Prostate gland (tissue), 2 donors: Measurements from ENCODE around the gene LRRC63. TPM values are rescaled to one million over a fixed set of nuclear protein-coding genes. Genes with fewer than 3 reads are reported as not detected.

Experiments
- DNase-seq: peaks from one replicate; pipeline ENCODE4 v3.0.0-alpha.2; 2019; ENCODE audit warnings: low spot score
- H3K27ac ChIP-seq, 2 donors: fragments of 200-600 bp; sonication (generic); 2 replicates each; pipeline ENCODE4 v1.5.1; 2017 to 2019
- H3K27me3 ChIP-seq: fragments of 200-600 bp; sonication (generic); replicated peaks from 2 replicates; pipeline ENCODE4 v1.5.1; 2019; ENCODE audit not compliant: insufficient read depth
- H3K36me3 ChIP-seq, 2 donors: fragments of 200-600 bp; sonication (generic); 1 replicate in 1 of 2; 2 replicates in 1 of 2; pipeline versions ENCODE4 v1.5.1 to v1.8.1; 2017 to 2019
- H3K4me1 ChIP-seq: fragments of 200-600 bp; sonication (generic); replicated peaks from 2 replicates; pipeline ENCODE4 v1.5.1; 2019
- H3K4me3 ChIP-seq, 2 donors: fragments of 200-600 bp; sonication (generic); 2 replicates each; pipeline ENCODE4 v1.5.1; 2017 to 2019
- H3K9me3 ChIP-seq: fragments of 200-600 bp; sonication (generic); 2 replicates; pipeline ENCODE4 v1.5.1; 2017
- POLR2A ChIP-seq: fragments of 450-650 bp; IDR thresholded peaks from one replicate; pipeline ENCODE4 v1.6.1; 2016; ENCODE audit warnings: antibody characterized with exemption, mild to moderate bottlenecking
- POLR2AphosphoS5 ChIP-seq: sonication (generic); formaldehyde crosslinking; IDR thresholded peaks from one replicate; pipeline ENCODE4 v1.6.1; 2017; ENCODE audit warnings: antibody characterized with exemption
- WGBS: methylation state at CpG from one replicate; pipeline ENCODE4 v1.1.5; 2018; 5-methylcytosine and 5-hydroxymethylcytosine counted together
- intact Hi-C: fragments of 100-400 bp; cut with DNase I; formaldehyde crosslinking; loops from one replicate; pipeline ENCODE4 v1.14.2; 2022
- total RNA-seq, 2 donors: library from RNA; depleted of rRNA; stranded (reverse); fragments of >200 nt; gene quantifications; one replicate each; pipeline ENCODE4 v1.1.0, GENCODE V29; 2016
- TF ChIP-seq, protein P1 (sequence below), 4 experiments: fragments of 200-600 bp in 2 of 4; fragments of 450-650 bp in 2 of 4; sonication (generic) in 2 of 4; IDR thresholded peaks; 1 replicate in 3 of 4; 2 replicates in 1 of 4; pipeline ENCODE4 v1.5.1; 2016 to 2019; ENCODE audit warnings: antibody characterized with exemption in 4 of 4, mild to moderate bottlenecking in 2 of 4, moderate library complexity in 2 of 4

The LRRC63 gene
- total RNA-seq, 2 donors from 2014 or later = 1.0 to 1.7 TPM

DNA sequence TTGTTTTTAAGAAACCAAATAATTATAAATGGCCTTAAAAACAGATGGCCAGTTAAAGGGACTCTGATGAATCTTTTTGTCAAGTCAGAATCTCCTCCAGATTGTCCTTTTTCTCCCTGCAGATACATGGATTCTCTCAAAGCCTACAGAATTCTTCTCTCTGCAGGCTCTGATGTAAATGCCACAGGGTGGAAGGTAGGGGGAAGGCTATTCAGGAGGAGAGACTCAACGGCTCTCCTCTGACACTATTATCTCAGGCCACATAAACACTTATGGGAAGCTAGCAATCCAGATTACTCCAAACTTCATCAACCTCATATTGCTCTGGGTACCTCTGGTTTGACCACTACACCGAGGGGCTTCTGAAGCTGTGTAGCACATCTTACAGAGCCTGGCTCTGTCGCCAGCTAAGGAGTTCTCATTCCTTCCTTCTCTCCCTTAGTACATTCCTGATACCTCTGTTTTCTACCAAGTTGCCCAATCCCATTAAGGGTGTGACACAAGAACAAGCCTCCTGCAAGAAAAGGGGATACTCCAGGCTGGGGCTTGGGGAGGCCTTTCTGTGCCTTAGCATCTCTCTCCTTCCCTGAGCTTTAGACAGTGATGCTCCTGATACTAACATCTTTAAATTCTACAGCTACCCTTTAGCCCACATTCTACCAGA, 44.6 kb upstream of the LRRC63 start:
- no peaks in the 10 kb centered on the region for H3K27me3 ChIP-seq
- peak overlapping the region in 1 of 2 donors; percentile 38 for H3K4me3 ChIP-seq
- H3K27ac ChIP-seq = peak overlapping the region; percentile 19 to 78
- TF ChIP-seq, protein P1, sequence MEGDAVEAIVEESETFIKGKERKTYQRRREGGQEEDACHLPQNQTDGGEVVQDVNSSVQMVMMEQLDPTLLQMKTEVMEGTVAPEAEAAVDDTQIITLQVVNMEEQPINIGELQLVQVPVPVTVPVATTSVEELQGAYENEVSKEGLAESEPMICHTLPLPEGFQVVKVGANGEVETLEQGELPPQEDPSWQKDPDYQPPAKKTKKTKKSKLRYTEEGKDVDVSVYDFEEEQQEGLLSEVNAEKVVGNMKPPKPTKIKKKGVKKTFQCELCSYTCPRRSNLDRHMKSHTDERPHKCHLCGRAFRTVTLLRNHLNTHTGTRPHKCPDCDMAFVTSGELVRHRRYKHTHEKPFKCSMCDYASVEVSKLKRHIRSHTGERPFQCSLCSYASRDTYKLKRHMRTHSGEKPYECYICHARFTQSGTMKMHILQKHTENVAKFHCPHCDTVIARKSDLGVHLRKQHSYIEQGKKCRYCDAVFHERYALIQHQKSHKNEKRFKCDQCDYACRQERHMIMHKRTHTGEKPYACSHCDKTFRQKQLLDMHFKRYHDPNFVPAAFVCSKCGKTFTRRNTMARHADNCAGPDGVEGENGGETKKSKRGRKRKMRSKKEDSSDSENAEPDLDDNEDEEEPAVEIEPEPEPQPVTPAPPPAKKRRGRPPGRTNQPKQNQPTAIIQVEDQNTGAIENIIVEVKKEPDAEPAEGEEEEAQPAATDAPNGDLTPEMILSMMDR (IDR thresholded peaks at IDR 0.05) = no peak
- TF ChIP-seq POLR2A (no peak), POLR2AphosphoS5 (no peak)
- H3K9me3 ChIP-seq = no peaks in the 10 kb centered on the region
- WGBS = 70% methylated on average over 3 of the region's 3 CpGs
- no peak for DNase-seq
- H3K36me3 ChIP-seq = no peaks in the 10 kb centered on the region
- intact Hi-C loops = no loop called here
- H3K4me1 ChIP-seq = peaks cover 4% of the 10 kb centered on the region

DNA sequence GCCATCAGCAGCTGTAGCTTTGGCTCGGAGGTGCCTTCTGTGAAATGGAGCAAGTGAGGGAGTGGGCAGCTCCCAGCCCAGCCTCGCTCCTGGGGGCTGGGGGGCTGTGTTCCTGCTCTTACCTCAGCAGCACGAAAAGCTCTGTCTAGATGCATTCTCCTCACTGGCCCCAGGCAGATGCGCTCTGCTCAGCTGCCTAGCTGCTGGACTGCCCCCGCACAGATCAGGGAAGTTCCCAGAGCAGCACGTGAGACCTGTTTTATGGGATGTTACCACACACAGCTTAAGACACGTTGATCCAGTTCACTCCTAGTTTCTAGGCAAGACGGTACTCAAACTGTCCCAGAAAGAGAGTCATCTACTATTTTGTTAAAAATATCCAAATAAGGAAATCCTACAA, 43.4 kb upstream of the LRRC63 start:
- H3K4me3 ChIP-seq = peak overlapping the region; percentile 15 to 38

DNA sequence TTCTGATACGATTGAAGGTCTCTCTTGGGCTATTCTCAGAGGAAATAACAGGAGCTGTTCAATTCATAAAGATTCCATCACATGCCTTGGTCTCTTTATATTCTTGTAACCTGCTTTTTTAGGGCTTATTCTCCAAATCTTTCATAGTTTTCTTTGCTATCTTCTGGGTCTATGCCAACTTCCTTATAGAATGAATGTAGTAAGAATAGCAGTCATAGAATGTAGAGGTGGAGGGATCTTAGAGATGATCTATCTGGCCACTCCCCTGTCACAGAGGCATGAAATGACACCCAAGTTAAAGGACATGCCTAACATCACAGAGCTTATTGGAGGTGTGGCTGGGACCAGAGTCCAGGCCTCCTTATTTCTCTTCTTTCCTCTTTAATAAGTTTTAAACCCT, 42.9 kb upstream of the LRRC63 start:
- Histone ChIP-seq H3K27me3 (no peaks in the 10 kb centered on the region), H3K36me3 (no peaks in the 10 kb centered on the region), H3K4me1 (peaks cover under 1% of the 10 kb centered on the region), H3K9me3 (no peaks in the 10 kb centered on the region), H3K27ac (peak overlapping the region; percentile 59 to 78), H3K4me3 (peak overlapping the region in 1 of 2 donors; percentile 38)
- DNase-seq = no peak
- TF ChIP-seq, protein P1 (IDR thresholded peaks at IDR 0.05) = no peak
- TF ChIP-seq POLR2AphosphoS5 (no peak), POLR2A (no peak)
- WGBS = 20% methylated on average over 1 of the region's 1 CpG
- intact Hi-C loops = no loop called here

More for the DNA sequence above, 43.4 kb upstream of the LRRC63 start:
- WGBS = 13% methylated on average over 8 of the region's 8 CpGs
- TF ChIP-seq, protein P1 (IDR thresholded peaks at IDR 0.05) = peak in 1 of 4 experiments; percentile 11
- TF ChIP-seq POLR2A (peak; percentile 12), POLR2AphosphoS5 (peak; percentile 89)
- peaks cover 4% of the 10 kb centered on the region for H3K4me1 ChIP-seq
- no peaks in the 10 kb centered on the region for H3K27me3 ChIP-seq
- intact Hi-C loops = no loop called here
- peak; percentile 84 for DNase-seq
- no peaks in the 10 kb centered on the region for H3K9me3 ChIP-seq
- no peaks in the 10 kb centered on the region for H3K36me3 ChIP-seq
- peak overlapping the region; percentile 59 to 78 for H3K27ac ChIP-seq

DNA sequence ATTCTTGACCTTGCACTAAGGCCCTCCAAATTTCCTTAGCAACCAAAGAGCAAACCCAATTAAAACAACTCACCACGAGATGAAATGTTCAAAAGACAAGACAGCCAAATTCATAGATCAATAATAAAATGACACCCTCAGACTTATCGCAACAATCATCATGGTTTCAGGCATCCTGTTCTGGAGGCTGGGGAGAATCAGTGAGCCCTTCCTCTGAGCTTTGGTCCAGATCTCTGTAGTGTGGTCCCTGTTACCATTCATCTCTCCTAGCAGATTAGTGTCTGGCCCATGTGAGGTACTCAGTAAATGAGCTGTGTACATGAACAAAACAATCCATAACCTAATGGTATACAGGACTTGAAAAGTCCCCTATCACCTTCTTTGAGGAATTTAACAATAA, 42.0 kb upstream of the LRRC63 start:
- Histone ChIP-seq H3K36me3 (no peaks in the 10 kb centered on the region), H3K9me3 (no peaks in the 10 kb centered on the region), H3K27ac (peak overlapping the region in 1 of 2 donors; percentile 78), H3K4me3 (no peak overlapping the region), H3K4me1 (no peaks in the 10 kb centered on the region), H3K27me3 (no peaks in the 10 kb centered on the region)
- intact Hi-C loops = no loop called here
- 85% methylated on average over 2 of the region's 2 CpGs for WGBS
- no peak for TF ChIP-seq POLR2AphosphoS5
- TF ChIP-seq, protein P1 (IDR thresholded peaks at IDR 0.05) = no peak
- no peak for TF ChIP-seq POLR2A
- DNase-seq = no peak

DNA sequence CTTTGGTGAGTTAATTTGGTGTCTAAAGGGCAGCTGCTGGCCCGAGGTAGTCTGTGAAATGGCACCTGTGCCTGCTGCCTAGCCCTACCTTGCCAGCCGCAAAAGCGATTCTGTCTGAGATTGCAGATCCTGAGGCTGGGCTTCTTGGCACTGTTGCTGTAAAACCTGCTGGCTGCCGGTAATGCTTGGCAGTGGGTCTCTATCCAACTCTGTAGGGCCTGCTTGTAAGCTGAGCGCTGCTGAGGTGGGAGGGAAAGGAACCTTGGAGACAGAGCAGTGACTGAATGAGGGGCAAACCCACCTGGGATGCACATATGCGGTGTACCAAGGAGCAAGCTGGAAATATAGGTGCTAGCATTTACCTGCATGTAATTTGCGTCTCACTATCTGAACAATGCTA, 41.5 kb upstream of the LRRC63 start:
- intact Hi-C loops = no loop called here
- H3K4me1 ChIP-seq = no peaks in the 10 kb centered on the region
- H3K36me3 ChIP-seq = no peaks in the 10 kb centered on the region
- H3K27me3 ChIP-seq = no peaks in the 10 kb centered on the region
- H3K4me3 ChIP-seq = no peak overlapping the region
- DNase-seq = no peak
- peak overlapping the region; percentile 16 to 78 for H3K27ac ChIP-seq
- WGBS = 59% methylated on average over 7 of the region's 7 CpGs
- no peaks in the 10 kb centered on the region for H3K9me3 ChIP-seq
- no peak for TF ChIP-seq POLR2A
- TF ChIP-seq, protein P1 (IDR thresholded peaks at IDR 0.05) = no peak
- no peak for TF ChIP-seq POLR2AphosphoS5
